ENCODE measurements around the gene ZRANB3.

DNA sequence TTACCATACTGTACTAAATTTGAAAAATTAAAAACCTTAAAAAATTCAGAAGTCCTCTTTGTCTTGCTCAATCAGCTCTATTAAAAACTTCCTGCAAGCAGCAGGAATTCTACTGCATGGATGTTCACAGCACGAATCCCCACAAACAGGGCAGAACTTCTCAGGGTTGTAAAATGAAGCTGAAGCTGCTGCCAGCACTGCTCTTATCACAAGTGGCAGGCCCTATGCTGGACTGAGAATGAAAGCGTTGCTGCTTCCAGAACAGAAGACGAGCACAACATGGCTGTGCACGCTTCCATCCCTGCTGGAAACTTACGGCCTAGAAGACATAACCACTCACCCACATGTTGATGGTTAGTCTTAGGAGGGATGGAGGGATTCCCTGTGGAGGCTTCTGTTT, 345.0 kb downstream of the ZRANB3 start:
- TF ChIP-seq FOXM1 (IDR thresholded peaks at IDR 0.05; ENCODE audit: borderline replicate concordance) = no peak
- no peak for TF ChIP-seq SP1 (IDR thresholded peaks at IDR 0.05)
- no peak for TF ChIP-seq L3MBTL2 (conservative IDR thresholded peaks at IDR 0.05)
- no peak for TF ChIP-seq NFRKB (IDR thresholded peaks at IDR 0.05)
- TF ChIP-seq LEF1 (IDR thresholded peaks at IDR 0.05; ENCODE audit: borderline replicate concordance) = no peak
- no peak for TF ChIP-seq BHLHE40 (IDR thresholded peaks at IDR 0.05; ENCODE audit: borderline replicate concordance)
- no peak for TF ChIP-seq FOXK2 (IDR thresholded peaks at IDR 0.05)
- TF ChIP-seq ARNT (IDR thresholded peaks at IDR 0.05) = no peak
- TF ChIP-seq TARDBP (IDR thresholded peaks at IDR 0.05) = no peak
- no peak for TF ChIP-seq HDGF (IDR thresholded peaks at IDR 0.05; ENCODE audit: borderline replicate concordance)
- no peak for TF ChIP-seq SUZ12 (IDR thresholded peaks at IDR 0.05)
- TF ChIP-seq, protein P1, sequence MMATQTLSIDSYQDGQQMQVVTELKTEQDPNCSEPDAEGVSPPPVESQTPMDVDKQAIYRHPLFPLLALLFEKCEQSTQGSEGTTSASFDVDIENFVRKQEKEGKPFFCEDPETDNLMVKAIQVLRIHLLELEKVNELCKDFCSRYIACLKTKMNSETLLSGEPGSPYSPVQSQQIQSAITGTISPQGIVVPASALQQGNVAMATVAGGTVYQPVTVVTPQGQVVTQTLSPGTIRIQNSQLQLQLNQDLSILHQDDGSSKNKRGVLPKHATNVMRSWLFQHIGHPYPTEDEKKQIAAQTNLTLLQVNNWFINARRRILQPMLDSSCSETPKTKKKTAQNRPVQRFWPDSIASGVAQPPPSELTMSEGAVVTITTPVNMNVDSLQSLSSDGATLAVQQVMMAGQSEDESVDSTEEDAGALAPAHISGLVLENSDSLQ (IDR thresholded peaks at IDR 0.05) = no peak
- no peak for TF ChIP-seq ELF4 (IDR thresholded peaks at IDR 0.05)
- no peak for TF ChIP-seq ZNF384 (IDR thresholded peaks at IDR 0.05)

Data from HEK293T (cell line).